ENCODE data around the gene SEC16A.

Gene SEC16A

DNA sequence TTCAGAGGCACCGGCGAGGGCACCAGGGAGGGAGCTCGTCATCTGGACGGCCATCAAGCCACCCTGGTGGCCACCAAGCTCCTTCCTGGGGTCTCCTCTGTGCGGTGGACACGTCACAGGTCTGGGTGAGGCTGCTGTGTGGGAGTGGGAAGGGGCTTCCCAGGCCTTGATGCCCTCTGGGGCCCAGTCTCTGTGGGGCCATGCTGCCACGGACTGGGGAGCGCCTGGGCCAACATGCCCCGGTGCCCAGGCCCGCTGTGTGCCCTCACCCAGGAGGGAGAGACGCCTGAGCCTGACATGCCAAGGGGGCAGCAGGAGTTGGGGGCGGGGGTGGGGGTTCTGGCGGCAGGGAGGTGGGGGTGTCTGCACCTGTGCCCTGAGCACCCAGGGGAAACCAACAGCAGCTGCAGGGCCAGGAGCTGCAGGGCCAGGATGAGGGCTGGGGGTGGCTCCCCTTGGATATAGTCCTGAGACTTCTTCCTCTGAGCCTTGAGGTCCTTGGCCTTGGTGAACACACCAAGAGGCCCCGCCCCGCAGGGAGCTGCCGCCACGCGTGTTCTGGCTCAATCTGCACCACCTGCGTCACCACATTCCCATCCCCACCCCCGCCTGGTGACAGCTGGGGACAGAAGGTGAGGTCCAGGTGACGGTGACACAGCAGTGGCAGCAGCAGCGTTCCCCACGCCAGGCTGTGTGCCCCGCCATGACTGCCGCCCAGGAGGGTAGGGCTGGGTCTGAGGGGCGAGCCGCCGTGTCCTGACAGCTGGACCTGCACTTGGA is 15.3 kb upstream of the SEC16A start:
- TF ChIP-seq SPI1 (IDR thresholded peaks at IDR 0.05; ENCODE audit: low read depth, low read length) (no peak), POLR2AphosphoS5 (IDR thresholded peaks at IDR 0.05; ENCODE audit: low read depth, low read length) (no peak), PAX5 (IDR thresholded peaks at IDR 0.05; ENCODE audit: insufficient read depth, low read length, severe bottlenecking) (no peak), POLR2A (IDR thresholded peaks at IDR 0.05; ENCODE audit: low read depth, low read length) (no peak), POU2F2 (IDR thresholded peaks at IDR 0.05; ENCODE audit: low read depth, low read length) (no peak), TAF1 (IDR thresholded peaks at IDR 0.05; ENCODE audit: low read depth, low read length) (no peak)
- FAIRE-seq (no peak), DNase-seq (ENCODE audit: insufficient read length, low spot score) (no peak)

DNA sequence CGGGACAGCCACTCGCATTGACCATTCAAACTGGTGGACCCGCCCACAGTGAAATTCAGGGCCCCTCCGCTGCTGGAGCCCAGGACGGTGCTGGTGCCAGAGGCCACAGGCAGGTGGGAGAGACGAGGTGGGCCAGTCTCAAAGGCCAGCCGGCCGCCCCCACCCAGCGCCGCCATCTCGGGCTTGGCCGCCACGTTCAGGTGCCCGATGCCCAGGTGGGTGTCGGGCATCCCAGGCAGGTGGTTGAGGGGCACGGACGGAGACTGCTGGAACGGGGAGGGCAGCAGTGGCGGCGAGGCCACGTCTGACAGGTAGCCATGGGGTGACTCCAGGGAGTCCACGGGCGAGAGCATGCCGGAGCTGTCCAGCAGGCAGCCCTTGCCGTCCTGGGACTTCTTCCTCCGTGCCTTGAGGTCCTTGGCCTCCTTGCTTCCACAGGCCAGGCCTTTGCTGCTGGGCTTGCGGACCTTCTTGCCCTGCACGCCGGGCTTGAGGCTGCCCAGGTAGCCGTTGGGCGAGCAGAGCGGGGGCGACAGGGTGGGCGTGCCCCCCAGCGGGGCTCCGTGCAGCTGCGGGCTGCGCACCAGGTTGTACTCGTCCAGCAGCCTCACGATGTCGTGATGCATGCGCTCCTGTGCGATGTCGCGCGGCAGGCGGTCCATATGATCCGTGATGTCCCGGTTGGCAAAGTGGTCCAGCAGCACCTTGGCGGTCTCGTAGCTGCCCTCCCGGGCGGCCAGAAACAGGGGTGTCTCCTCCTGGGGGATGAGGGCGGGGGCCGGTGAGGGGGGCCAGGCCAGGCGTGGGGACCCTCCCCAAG is 14.2 kb upstream of the SEC16A start:
- no peak for FAIRE-seq
- DNase-seq (ENCODE audit: insufficient read length, low spot score): no peak
- TF ChIP-seq POLR2AphosphoS5 (IDR thresholded peaks at IDR 0.05; ENCODE audit: low read depth, low read length) (no peak), POLR2A (IDR thresholded peaks at IDR 0.05; ENCODE audit: low read depth, low read length) (no peak), SPI1 (IDR thresholded peaks at IDR 0.05; ENCODE audit: low read depth, low read length) (no peak), TAF1 (IDR thresholded peaks at IDR 0.05; ENCODE audit: low read depth, low read length) (no peak), POU2F2 (IDR thresholded peaks at IDR 0.05; ENCODE audit: low read depth, low read length) (no peak), PAX5 (IDR thresholded peaks at IDR 0.05; ENCODE audit: insufficient read depth, low read length, severe bottlenecking) (no peak)

DNA sequence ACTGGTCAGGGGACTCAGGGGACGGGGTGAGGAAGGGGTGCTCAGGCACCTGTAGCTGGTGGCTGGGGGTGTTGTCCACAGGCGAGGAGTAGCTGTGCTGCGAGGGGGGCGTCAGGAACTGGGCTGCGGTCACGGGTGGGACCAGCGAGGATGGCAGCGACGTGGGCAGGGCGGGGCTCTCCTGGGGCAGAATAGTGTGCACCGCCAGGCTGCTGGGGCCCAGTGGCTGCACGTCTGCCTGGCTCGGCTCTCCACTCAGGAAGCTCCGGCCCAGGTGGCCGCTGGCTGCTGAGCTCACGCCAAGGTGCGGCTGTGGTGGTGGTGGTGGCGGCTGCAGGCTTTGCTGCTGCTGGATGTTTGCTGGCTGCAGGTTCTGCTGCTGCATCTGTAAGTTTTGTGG is 13.3 kb upstream of the SEC16A start:
- FAIRE-seq (no peak), DNase-seq (ENCODE audit: insufficient read length, low spot score) (no peak)
- no peak for TF ChIP-seq SPI1 (IDR thresholded peaks at IDR 0.05; ENCODE audit: low read depth, low read length)
- no peak for TF ChIP-seq TAF1 (IDR thresholded peaks at IDR 0.05; ENCODE audit: low read depth, low read length)
- TF ChIP-seq POLR2AphosphoS5 (IDR thresholded peaks at IDR 0.05; ENCODE audit: low read depth, low read length): no peak
- no peak for TF ChIP-seq PAX5 (IDR thresholded peaks at IDR 0.05; ENCODE audit: insufficient read depth, low read length, severe bottlenecking)
- no peak for TF ChIP-seq POLR2A (IDR thresholded peaks at IDR 0.05; ENCODE audit: low read depth, low read length)
- no peak for TF ChIP-seq POU2F2 (IDR thresholded peaks at IDR 0.05; ENCODE audit: low read depth, low read length)

DNA sequence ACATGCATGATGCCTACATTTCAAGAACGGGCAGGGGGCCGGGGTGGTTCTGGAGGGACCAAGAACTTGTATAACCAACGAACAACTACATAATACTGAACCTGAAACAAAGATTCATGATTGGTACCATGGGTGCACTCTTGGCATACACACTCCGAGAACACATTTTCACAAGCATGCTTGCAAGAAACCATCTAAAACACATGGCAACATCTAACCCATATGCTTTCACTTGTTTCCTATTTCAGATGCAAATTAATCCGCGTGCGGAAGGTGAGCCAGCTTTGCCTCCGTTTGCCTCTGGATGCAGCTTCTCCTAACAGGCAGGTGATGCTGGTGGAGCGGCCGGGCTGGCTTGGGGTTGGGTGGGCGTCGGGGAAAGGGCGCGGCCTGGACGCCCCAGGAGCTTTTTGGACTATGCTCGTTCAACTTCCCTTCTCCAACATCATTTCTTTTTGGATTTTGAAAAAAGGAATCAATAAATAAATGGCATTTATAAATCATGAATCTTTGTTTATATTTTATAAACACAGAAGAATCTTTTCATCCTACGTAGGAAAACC is 12.5 kb upstream of the SEC16A start:
- no peak for DNase-seq (ENCODE audit: insufficient read length, low spot score)
- no peak for TF ChIP-seq PAX5 (IDR thresholded peaks at IDR 0.05; ENCODE audit: insufficient read depth, low read length, severe bottlenecking)
- TF ChIP-seq SPI1 (IDR thresholded peaks at IDR 0.05; ENCODE audit: low read depth, low read length): no peak
- no peak for TF ChIP-seq POU2F2 (IDR thresholded peaks at IDR 0.05; ENCODE audit: low read depth, low read length)
- TF ChIP-seq POLR2A (IDR thresholded peaks at IDR 0.05; ENCODE audit: low read depth, low read length): no peak
- TF ChIP-seq TAF1 (IDR thresholded peaks at IDR 0.05; ENCODE audit: low read depth, low read length): no peak
- no peak for FAIRE-seq

DNA sequence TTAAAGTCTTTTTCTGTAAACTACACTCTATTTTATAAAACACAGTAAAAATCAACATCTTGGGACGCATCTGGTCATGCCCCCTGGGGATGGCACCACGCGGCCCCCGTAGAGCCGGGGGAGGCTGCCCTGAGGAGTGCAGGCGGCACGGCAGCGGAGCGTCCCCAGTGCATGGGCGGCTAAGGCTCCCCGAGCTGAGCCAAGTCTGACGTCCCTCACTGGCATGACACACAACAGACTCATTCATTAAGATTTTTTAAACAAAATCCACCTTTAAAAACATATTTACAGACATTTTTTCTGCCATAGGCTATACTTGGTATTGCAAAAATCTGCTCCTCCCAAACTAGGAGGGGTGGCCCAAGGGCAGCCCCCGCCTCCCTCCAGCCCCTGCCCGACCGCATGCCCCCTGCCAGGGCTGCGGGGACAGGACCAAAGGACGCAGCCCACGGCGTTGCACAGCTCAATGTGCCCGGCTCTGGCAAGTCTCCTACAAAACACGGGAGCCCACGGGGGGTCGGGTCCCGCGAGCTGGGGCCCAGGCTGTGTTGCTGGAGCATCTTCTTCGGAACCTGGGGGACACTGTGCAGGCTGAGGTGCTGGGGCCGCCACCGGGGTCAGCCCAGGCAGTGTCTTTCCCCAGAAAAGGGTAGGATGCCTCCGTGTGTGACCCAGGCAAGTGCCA is 11.8 kb upstream of the SEC16A start:
- TF ChIP-seq POLR2AphosphoS5 (IDR thresholded peaks at IDR 0.05; ENCODE audit: low read depth, low read length) (no peak), POU2F2 (IDR thresholded peaks at IDR 0.05; ENCODE audit: low read depth, low read length) (no peak), TAF1 (IDR thresholded peaks at IDR 0.05; ENCODE audit: low read depth, low read length) (no peak), PAX5 (IDR thresholded peaks at IDR 0.05; ENCODE audit: insufficient read depth, low read length, severe bottlenecking) (no peak), SPI1 (IDR thresholded peaks at IDR 0.05; ENCODE audit: low read depth, low read length) (no peak), POLR2A (IDR thresholded peaks at IDR 0.05; ENCODE audit: low read depth, low read length) (no peak)
- FAIRE-seq (no peak), DNase-seq (ENCODE audit: insufficient read length, low spot score) (no peak)

DNA sequence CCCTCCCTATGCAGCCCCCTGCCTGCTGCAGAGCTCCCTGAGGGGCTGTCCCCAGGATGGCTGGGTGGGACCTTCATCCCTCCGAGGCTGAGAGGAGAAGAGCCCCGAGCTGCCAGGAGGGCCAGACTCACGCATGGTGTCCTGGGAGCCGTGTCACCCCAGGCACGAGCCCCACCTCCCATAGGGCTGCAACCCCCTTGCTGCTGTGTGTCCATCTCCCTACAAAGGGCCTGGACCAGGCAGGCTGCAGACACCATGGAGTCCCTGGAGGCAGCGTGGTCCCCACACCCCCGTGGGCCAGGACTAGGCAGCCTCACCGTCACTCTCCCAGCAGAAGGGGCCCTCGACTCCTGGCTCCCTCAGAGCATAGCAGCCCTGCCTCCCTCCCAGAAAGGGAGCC is 11.2 kb upstream of the SEC16A start:
- no peak for DNase-seq (ENCODE audit: insufficient read length, low spot score)
- FAIRE-seq: no peak
- TF ChIP-seq POLR2AphosphoS5 (IDR thresholded peaks at IDR 0.05; ENCODE audit: low read depth, low read length) (no peak), PAX5 (IDR thresholded peaks at IDR 0.05; ENCODE audit: insufficient read depth, low read length, severe bottlenecking) (no peak), POLR2A (IDR thresholded peaks at IDR 0.05; ENCODE audit: low read depth, low read length) (no peak), SPI1 (IDR thresholded peaks at IDR 0.05; ENCODE audit: low read depth, low read length) (no peak), POU2F2 (IDR thresholded peaks at IDR 0.05; ENCODE audit: low read depth, low read length) (no peak), TAF1 (IDR thresholded peaks at IDR 0.05; ENCODE audit: low read depth, low read length) (no peak)

DNA sequence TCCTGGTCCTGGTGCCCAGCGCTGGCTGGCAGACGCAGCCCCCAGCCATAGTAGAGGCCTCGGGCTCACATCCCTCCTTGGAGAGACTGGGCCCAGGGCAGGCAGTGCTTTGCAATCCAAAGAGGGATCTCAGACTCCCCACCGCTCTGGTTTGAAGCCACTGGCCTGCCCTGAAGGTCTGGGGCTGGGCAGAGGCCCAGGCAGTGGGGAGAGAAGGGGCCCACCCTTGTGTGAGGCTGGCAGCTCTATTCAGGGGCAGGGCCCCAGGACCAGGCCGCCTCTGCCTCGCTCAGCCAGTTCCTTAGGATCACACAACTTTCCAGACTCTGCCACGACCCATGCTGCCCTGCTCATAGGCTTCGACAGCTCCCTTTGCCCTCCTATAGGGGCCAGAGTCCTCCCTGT is 10.7 kb upstream of the SEC16A start:
- TF ChIP-seq TAF1 (IDR thresholded peaks at IDR 0.05; ENCODE audit: low read depth, low read length) (no peak), PAX5 (IDR thresholded peaks at IDR 0.05; ENCODE audit: insufficient read depth, low read length, severe bottlenecking) (no peak), SPI1 (IDR thresholded peaks at IDR 0.05; ENCODE audit: low read depth, low read length) (no peak), POLR2A (IDR thresholded peaks at IDR 0.05; ENCODE audit: low read depth, low read length) (no peak), POLR2AphosphoS5 (IDR thresholded peaks at IDR 0.05; ENCODE audit: low read depth, low read length) (no peak), POU2F2 (IDR thresholded peaks at IDR 0.05; ENCODE audit: low read depth, low read length) (no peak)
- no peak for FAIRE-seq

DNA sequence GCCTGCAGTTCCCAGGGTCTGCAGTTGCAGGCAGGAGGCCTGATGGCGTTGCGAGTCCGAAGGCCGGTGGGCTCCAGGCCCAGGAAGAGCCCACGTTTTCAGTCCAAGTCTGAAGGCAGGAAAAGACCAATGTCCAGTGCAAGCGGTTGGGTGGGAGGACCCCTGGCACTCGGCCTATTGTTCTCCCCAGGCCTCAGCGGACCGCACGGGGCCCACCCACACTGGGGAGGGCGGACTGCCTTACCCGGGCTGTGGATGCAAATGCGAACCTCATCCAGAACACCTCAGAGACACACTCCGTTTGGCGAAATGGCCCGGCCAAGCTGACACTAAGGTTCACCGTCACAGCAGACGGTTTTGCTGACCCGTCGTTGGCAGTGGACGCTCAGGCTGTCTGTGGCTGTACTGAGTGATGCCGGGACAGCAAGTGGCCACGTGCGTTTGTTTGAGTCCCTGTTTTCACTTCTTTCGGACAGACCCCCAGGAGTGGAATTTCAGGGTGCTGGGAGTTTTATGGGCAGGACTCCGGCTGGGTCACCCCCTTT is 10.2 kb upstream of the SEC16A start:
- DNase-seq (ENCODE audit: insufficient read length, low spot score) (no peak), FAIRE-seq (no peak)
- TF ChIP-seq POLR2AphosphoS5 (IDR thresholded peaks at IDR 0.05; ENCODE audit: low read depth, low read length): no peak

More for the DNA sequence above, 10.7 kb upstream of the SEC16A start:
- no peak for DNase-seq (ENCODE audit: insufficient read length, low spot score)

DNA sequence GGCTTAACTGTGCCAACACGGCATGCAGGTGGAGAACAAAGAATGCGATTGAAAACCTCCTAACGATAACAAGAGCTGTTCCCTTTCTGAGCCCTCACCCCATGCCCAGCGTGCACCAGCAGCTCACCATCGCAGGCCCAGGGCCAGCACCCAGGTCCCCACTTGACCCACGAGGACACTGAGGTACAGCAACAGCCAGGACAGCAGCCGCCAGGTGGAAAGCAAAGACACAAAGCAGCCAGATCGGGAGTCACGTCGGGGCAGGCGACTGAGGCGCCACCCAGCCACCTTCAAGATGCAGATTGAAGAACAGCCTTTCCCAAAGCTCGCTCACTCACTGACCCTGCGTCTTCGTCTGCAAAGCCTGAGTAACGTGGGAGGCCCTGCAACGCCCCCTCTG is 6.9 kb upstream of the SEC16A start:
- FAIRE-seq: no peak
- no peak for DNase-seq (ENCODE audit: insufficient read length, low spot score)
- TF ChIP-seq POLR2AphosphoS5 (IDR thresholded peaks at IDR 0.05; ENCODE audit: low read depth, low read length) (no peak), TAF1 (IDR thresholded peaks at IDR 0.05; ENCODE audit: low read depth, low read length) (no peak), SPI1 (IDR thresholded peaks at IDR 0.05; ENCODE audit: low read depth, low read length) (no peak), POU2F2 (IDR thresholded peaks at IDR 0.05; ENCODE audit: low read depth, low read length) (no peak), POLR2A (IDR thresholded peaks at IDR 0.05; ENCODE audit: low read depth, low read length) (no peak)
